LNCAP (cell line): Measurements from ENCODE around the gene SLC22A23.

ENCODE experiments used
- TF ChIP-seq, protein P1 (sequence below): fragments of 450-650 bp; IDR thresholded peaks from 2 replicates; pipeline ENCODE4 v1.5.1; 2017; ENCODE audit warnings: mild to moderate bottlenecking

SLC22A23 gene

DNA sequence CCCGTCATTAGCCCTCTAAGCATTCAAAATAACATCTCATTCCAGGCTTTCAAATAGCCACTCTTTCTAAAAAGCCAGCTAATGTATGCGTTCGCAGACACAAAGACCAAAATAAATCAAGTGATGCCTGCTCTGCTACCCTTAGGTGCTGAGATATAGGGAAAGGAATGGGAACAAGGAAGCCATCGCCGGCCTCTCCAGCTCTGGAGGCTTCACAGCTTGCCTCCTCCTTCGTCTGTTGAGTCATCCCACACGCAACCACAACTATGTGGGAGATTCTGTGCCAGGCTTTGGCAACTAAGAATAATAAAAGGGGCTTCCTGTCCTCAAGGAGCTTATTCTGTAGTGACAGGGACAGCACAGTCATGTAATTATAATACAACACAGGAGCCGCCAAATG, 27.3 kb upstream of the SLC22A23 start:
- TF ChIP-seq, protein P1, sequence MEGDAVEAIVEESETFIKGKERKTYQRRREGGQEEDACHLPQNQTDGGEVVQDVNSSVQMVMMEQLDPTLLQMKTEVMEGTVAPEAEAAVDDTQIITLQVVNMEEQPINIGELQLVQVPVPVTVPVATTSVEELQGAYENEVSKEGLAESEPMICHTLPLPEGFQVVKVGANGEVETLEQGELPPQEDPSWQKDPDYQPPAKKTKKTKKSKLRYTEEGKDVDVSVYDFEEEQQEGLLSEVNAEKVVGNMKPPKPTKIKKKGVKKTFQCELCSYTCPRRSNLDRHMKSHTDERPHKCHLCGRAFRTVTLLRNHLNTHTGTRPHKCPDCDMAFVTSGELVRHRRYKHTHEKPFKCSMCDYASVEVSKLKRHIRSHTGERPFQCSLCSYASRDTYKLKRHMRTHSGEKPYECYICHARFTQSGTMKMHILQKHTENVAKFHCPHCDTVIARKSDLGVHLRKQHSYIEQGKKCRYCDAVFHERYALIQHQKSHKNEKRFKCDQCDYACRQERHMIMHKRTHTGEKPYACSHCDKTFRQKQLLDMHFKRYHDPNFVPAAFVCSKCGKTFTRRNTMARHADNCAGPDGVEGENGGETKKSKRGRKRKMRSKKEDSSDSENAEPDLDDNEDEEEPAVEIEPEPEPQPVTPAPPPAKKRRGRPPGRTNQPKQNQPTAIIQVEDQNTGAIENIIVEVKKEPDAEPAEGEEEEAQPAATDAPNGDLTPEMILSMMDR, result no peak

DNA sequence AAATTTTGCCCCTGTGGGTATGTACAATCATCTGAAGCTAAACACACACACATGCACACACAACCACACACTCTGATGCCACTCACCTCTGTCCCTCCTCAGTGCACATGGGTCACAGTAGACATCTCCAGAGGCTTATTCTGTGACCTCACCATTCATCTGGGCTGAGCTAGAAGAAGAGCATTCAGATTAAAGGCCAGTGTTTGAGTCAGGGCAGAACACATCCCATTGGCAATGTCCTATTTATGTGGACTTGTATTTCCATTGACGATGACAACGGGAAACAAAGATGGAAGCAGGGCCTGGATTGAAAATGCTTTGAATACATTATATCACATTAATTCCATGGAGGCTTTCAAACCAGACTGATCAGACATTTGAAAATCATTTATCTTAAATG, 26.8 kb upstream of the SLC22A23 start:
- TF ChIP-seq, protein P1, result no peak

DNA sequence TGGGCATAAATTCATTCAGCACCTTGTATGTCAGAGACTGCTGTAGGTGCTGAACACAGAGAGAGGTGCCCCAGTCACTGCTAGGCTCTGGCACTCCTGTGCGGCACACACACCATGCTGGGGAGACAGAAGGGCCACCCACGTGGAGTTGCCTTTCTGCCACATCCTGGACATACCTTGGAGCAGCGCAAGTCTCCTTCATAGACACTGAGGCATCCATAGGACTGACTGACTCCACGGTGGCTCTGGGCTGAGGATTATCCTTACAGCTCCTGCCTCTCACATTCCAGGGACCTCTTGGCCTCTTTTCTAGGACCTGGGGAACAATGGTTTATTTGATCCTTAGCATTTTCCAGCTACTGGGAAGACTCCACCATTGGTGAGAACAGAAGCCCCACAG, 26.0 kb upstream of the SLC22A23 start:
- TF ChIP-seq, protein P1, result no peak

DNA sequence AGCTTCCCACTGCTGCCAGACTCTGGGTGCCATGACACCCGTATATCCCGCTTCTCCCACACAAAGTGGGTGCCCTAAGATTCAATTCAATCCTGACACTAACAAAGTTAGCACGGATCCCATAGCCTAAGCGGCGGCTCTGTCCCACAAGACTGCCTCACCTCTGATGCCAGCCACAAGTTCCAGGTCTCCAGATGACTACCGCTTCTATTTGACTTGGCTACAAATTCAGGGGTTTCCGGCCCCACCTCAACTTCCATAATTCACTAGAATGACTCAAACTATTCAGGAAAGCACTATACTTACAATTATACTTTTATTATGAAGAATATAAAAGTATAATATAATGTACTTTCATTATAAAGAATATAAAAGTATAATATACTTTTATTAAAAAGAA, 24.8 kb upstream of the SLC22A23 start:
- TF ChIP-seq, protein P1, result no peak

DNA sequence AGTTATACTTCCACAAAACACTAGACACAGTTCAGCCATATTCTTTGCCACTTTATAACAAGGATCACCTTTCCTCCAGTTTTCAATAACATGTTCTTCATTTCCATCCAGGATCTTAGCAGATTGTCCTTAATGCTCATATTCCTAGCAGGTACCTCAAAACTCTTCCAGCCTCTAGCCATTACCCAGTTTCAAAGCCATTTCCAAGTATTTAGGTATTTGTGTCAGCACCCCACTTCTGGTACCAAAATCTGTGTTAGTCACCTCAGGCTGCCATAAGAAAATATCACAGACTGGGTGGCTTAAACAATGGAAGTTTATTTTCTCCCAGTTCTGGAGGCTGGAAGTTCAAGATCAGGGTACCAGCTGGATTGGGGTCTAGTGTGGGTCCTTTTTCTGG, 23.2 kb upstream of the SLC22A23 start:
- TF ChIP-seq, protein P1, result no peak

DNA sequence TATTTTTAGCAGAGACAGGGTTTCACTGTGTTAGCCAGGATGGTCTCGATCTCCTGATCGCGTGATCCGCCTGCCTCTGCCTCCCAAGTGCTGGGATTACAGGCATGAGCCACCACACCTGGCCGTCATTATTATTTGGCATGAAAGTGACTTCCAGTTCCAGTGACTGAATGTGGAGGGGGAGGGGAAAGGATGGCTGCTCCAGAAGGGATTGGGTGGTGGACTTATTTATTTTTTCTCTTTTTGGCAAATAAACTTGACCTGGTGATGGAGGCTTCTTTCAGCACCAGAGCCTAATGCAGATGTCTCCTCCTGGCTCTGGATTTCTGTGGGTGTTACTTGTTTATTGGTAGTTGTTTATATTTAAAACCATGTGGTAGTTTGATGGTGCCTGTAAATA, 16.9 kb upstream of the SLC22A23 start:
- TF ChIP-seq, protein P1, result no peak

DNA sequence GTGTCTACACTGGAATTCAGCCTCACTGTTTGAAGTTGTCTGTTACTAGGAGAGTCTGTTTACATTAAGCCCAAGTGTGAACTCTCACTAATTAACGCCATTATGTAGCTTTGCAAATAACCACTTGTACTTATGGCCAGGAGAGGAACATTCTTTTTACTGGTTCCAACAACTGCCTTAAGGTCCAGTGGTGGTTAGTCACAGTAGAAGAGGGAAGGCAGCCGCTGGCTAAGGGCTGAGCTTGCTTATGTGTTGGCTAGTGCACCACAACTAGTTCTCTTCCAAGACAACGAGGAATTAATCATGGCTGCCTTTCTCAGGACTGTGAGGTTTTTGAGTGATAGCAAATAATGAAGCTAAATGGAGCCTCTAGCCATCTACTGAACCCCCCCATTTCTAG, 14.9 kb upstream of the SLC22A23 start:
- TF ChIP-seq, protein P1, result no peak

DNA sequence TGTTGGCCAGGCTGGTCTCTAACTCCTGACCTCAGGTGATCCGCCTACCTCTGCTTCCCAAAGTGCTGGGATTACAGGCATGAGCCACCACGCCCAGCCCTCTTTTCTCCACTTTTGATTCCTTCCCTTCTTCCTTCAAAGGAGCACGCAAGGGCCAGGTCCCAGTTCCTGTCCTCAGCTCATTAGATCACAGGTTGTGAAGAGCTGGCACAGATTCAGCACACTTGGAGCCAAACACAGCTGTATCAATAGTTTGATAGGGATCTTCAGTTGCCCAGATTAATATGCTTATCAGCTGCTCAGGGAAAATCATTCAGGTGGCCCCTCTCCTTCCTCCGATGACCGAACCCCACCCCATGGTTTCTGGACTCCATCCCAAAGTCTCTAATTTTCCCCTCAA, 14.4 kb upstream of the SLC22A23 start:
- TF ChIP-seq, protein P1, result no peak
